ENCODE results near the gene GMDS.

DNA sequence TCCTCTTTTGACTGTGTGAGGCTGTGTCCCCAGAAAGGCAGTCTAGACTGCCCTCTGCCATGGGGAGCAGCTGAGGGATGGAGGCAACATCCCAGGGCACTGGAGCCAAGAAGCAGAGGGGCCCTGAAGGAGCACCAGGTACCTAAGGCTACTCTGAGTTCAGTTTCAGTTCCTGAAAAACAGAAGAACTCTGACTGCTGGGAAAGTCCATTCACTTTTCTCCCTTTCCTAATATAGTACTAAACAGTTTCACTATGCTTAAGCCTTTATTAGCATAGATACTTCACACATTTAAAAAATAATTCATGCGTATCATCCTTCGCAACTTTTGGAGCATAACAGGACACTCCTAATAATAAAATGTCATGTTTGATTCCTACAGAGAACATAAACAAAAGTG is 505.7 kb downstream of the GMDS start:
- TF ChIP-seq, protein P1, sequence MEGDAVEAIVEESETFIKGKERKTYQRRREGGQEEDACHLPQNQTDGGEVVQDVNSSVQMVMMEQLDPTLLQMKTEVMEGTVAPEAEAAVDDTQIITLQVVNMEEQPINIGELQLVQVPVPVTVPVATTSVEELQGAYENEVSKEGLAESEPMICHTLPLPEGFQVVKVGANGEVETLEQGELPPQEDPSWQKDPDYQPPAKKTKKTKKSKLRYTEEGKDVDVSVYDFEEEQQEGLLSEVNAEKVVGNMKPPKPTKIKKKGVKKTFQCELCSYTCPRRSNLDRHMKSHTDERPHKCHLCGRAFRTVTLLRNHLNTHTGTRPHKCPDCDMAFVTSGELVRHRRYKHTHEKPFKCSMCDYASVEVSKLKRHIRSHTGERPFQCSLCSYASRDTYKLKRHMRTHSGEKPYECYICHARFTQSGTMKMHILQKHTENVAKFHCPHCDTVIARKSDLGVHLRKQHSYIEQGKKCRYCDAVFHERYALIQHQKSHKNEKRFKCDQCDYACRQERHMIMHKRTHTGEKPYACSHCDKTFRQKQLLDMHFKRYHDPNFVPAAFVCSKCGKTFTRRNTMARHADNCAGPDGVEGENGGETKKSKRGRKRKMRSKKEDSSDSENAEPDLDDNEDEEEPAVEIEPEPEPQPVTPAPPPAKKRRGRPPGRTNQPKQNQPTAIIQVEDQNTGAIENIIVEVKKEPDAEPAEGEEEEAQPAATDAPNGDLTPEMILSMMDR (IDR thresholded peaks at IDR 0.05): no peak
- TF ChIP-seq, protein P2, sequence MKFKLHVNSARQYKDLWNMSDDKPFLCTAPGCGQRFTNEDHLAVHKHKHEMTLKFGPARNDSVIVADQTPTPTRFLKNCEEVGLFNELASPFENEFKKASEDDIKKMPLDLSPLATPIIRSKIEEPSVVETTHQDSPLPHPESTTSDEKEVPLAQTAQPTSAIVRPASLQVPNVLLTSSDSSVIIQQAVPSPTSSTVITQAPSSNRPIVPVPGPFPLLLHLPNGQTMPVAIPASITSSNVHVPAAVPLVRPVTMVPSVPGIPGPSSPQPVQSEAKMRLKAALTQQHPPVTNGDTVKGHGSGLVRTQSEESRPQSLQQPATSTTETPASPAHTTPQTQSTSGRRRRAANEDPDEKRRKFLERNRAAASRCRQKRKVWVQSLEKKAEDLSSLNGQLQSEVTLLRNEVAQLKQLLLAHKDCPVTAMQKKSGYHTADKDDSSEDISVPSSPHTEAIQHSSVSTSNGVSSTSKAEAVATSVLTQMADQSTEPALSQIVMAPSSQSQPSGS (CRISPR knock-in tag; IDR thresholded peaks at IDR 0.05; ENCODE audit: borderline replicate concordance, low read depth): no peak
- TF ChIP-seq, protein P3, sequence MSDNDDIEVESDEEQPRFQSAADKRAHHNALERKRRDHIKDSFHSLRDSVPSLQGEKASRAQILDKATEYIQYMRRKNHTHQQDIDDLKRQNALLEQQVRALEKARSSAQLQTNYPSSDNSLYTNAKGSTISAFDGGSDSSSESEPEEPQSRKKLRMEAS (CRISPR knock-in tag; IDR thresholded peaks at IDR 0.05): no peak

Measured in WTC11 (cell line).